A549 (cell line): Measurements from ENCODE around the gene HDDC2. TPM values are rescaled to one million over a fixed set of nuclear protein-coding genes. Genes with fewer than 3 reads are reported as not detected.

ENCODE experiments used
- ATAC-seq, 2 experiments: fragments of 200-7000 bp in 1 of 2; fragments of >200 bp in 1 of 2; cut with Nextera tagmentation in 1 of 2; cut with Tn5 transposase in 1 of 2; 3 replicates each; pipeline versions ENCODE4 v1.8.0 to v1.9.1; 2018 to 2020; ENCODE audit warnings: mild to moderate bottlenecking in 1 of 2, moderate library complexity in 1 of 2
- CTCF ChIA-PET: fragments of 300-600 bp; sonication (Branson Sonifier 250); formaldehyde crosslinking; extraction: SDS; loops from one replicate; lab custom pipeline; 2021; ENCODE audit warnings: antibody characterized with exemption, inconsistent platforms; lab: Yijun Ruan, JAX
- POLR2A ChIA-PET: fragments of 350-600 bp; formaldehyde crosslinking; extraction: SDS; loops from one replicate; lab custom pipeline; 2021; ENCODE audit warnings: antibody characterized with exemption, inconsistent platforms; lab: Yijun Ruan, JAX
- DNase-seq, 2 experiments: peaks; one replicate each; pipeline versions ENCODE4 v3.0.0 to v3.0.0-alpha.2; 2011 to 2016; ENCODE audit warnings: low read depth in 1 of 2, low spot score in 1 of 2
- FAIRE-seq: peaks from 2 replicates; lab custom pipeline; 2011; peaks lifted over from hg19 to GRCh38; lab: Jason Lieb, UNC
- H3K27ac ChIP-seq, 2 experiments: fragments of >200 bp; sonication (Bioruptor Twin); formaldehyde crosslinking; 3 replicates each; pipeline ENCODE4 v1.5.1; 2016 to 2017
- H3K4me1 ChIP-seq: fragments of >200 bp; sonication (Bioruptor Twin); formaldehyde crosslinking; 3 replicates; pipeline ENCODE4 v1.6.1; 2016
- H3K4me2 ChIP-seq: fragments of >200 bp; sonication (Bioruptor Twin); formaldehyde crosslinking; 3 replicates; pipeline ENCODE4 v1.6.1; 2016
- H3K4me3 ChIP-seq: fragments of >200 bp; sonication (Bioruptor Twin); formaldehyde crosslinking; 3 replicates; pipeline ENCODE4 v1.5.1; 2016
- H3K9me3 ChIP-seq: fragments of >200 bp; sonication (Bioruptor Twin); formaldehyde crosslinking; 3 replicates; pipeline ENCODE4 v1.6.1; 2016
- BHLHE40 ChIP-seq: IDR thresholded peaks from 2 replicates; pipeline ENCODE4 v1.6.1; 2012; ENCODE audit warnings: low read depth, low read length, inconsistent platforms
- CBX2 ChIP-seq: fragments of 200-600 bp; sonication (generic); IDR thresholded peaks from 2 replicates; pipeline ENCODE4 v1.6.1; 2016; ENCODE audit warnings: low read depth, mild to moderate bottlenecking, borderline replicate concordance
- EHF ChIP-seq: fragments of 250-450 bp; sonication (Bioruptor Pico); IDR thresholded peaks from 2 replicates; pipeline ENCODE4 v1.5.0; 2020; ENCODE audit warnings: mild to moderate bottlenecking
- EP300 ChIP-seq, 2 experiments: fragments of >200 bp; sonication (Bioruptor Twin); formaldehyde crosslinking; IDR thresholded peaks; 2 replicates in 1 of 2; 3 replicates in 1 of 2; pipeline ENCODE4 v1.6.1; 2016 to 2017
- ESRRA ChIP-seq: fragments of 150-350 bp; IDR thresholded peaks from 2 replicates; pipeline ENCODE4 v1.6.1; 2014; ENCODE audit warnings: mild to moderate bottlenecking, low read length, borderline replicate concordance
- FOSB ChIP-seq: fragments of 250-450 bp; sonication (Bioruptor Pico); IDR thresholded peaks from 2 replicates; pipeline ENCODE4 v1.5.0; 2020; ENCODE audit warnings: mild to moderate bottlenecking, moderate library complexity
- FOSL2 ChIP-seq, 2 experiments: fragments of 450-650 bp in 1 of 2; fragments of >200 bp in 1 of 2; sonication (Bioruptor Twin) in 1 of 2; formaldehyde crosslinking; IDR thresholded peaks; 2 replicates each; pipeline versions ENCODE4 v1.5.0 to v1.6.1; 2016 to 2020; ENCODE audit warnings: mild to moderate bottlenecking in 1 of 2, moderate library complexity in 1 of 2
- FOXS1 ChIP-seq: fragments of 250-450 bp; sonication (Bioruptor Pico); IDR thresholded peaks from 2 replicates; pipeline ENCODE4 v1.5.0; 2020; ENCODE audit warnings: mild to moderate bottlenecking, moderate library complexity
- HEYL ChIP-seq: fragments of 250-450 bp; sonication (Bioruptor Pico); IDR thresholded peaks from 2 replicates; pipeline ENCODE4 v1.8.0; 2021; ENCODE audit warnings: mild to moderate bottlenecking, moderate library complexity
- HOXA7 ChIP-seq: fragments of 250-450 bp; sonication (Bioruptor Pico); IDR thresholded peaks from 2 replicates; pipeline ENCODE4 v1.5.0; 2020; ENCODE audit warnings: mild to moderate bottlenecking, moderate library complexity
- HOXB13 ChIP-seq: fragments of 250-450 bp; sonication (Bioruptor Pico); IDR thresholded peaks from 2 replicates; pipeline ENCODE4 v1.5.0; 2020; ENCODE audit warnings: low read depth, mild to moderate bottlenecking, moderate library complexity
- HOXB5 ChIP-seq: fragments of 250-450 bp; sonication (Bioruptor Pico); IDR thresholded peaks from 2 replicates; pipeline ENCODE4 v1.5.0; 2020; ENCODE audit warnings: mild to moderate bottlenecking, moderate library complexity
- JUN ChIP-seq, 2 experiments: fragments of >200 bp; sonication (Bioruptor Twin); formaldehyde crosslinking; IDR thresholded peaks; 2 replicates in 1 of 2; 3 replicates in 1 of 2; pipeline ENCODE4 v1.6.1; 2016 to 2017
- JUNB ChIP-seq: fragments of >200 bp; sonication (Bioruptor Twin); formaldehyde crosslinking; IDR thresholded peaks from 2 replicates; pipeline ENCODE4 v1.6.1; 2016
- MAFK ChIP-seq: fragments of 450-650 bp; IDR thresholded peaks from 2 replicates; pipeline ENCODE4 v1.6.1; 2014; ENCODE audit not compliant: partially characterized antibody
- MAZ ChIP-seq: fragments of 150-350 bp; IDR thresholded peaks from 2 replicates; pipeline ENCODE4 v1.6.1; 2014; ENCODE audit warnings: antibody characterized with exemption, low read depth, low read length, borderline replicate concordance
- NPAS2 ChIP-seq: fragments of 250-450 bp; sonication (Bioruptor Pico); IDR thresholded peaks from 2 replicates; pipeline ENCODE4 v1.8.0; 2022; ENCODE audit warnings: mild to moderate bottlenecking, moderate library complexity, borderline replicate concordance
- NR3C1 ChIP-seq: fragments of >200 bp; sonication (Bioruptor Twin); formaldehyde crosslinking; IDR thresholded peaks from 3 replicates; pipeline ENCODE4 v1.6.1; 2017
- POLR2A ChIP-seq: IDR thresholded peaks from 2 replicates; pipeline ENCODE4 v1.6.1; 2012; ENCODE audit warnings: mild to moderate bottlenecking, low read length
- POLR2AphosphoS2 ChIP-seq: conservative IDR thresholded peaks from 2 replicates; pipeline ENCODE4 v1.6.1; 2012; ENCODE audit warnings: low read length, improper control_type of control experiment, inconsistent platforms
- RARB ChIP-seq: fragments of 250-450 bp; sonication (Bioruptor Pico); IDR thresholded peaks from 2 replicates; pipeline ENCODE4 v1.8.0; 2021; ENCODE audit warnings: mild to moderate bottlenecking, moderate library complexity
- RCOR1 ChIP-seq: fragments of 150-350 bp; IDR thresholded peaks from 2 replicates; pipeline ENCODE4 v1.6.1; 2014; ENCODE audit warnings: antibody characterized with exemption, low read length, low read depth
- RFX5 ChIP-seq: fragments of 450-650 bp; IDR thresholded peaks from 2 replicates; pipeline ENCODE4 v1.7.1; 2014; ENCODE audit warnings: antibody characterized with exemption, mild to moderate bottlenecking, moderate library complexity
- TFCP2L1 ChIP-seq: fragments of 250-450 bp; sonication (Bioruptor Pico); IDR thresholded peaks from 2 replicates; pipeline ENCODE4 v1.5.0; 2021; ENCODE audit warnings: mild to moderate bottlenecking
- TP53 ChIP-seq: fragments of 250-450 bp; sonication (Bioruptor Pico); IDR thresholded peaks from 2 replicates; pipeline ENCODE4 v1.5.0; 2021; ENCODE audit warnings: mild to moderate bottlenecking, moderate library complexity
- ZC3H11A ChIP-seq: fragments of 450-650 bp; IDR thresholded peaks from 2 replicates; pipeline ENCODE4 v1.6.1; 2014; ENCODE audit warnings: antibody characterized with exemption, mild to moderate bottlenecking
- ZFP36 ChIP-seq: fragments of 450-650 bp; IDR thresholded peaks from 2 replicates; pipeline ENCODE4 v1.6.1; 2014; ENCODE audit warnings: borderline replicate concordance; ENCODE audit not compliant: partially characterized antibody
- ZSCAN20 ChIP-seq: fragments of 250-450 bp; sonication (Bioruptor Pico); IDR thresholded peaks from 2 replicates; pipeline ENCODE4 v1.8.0; 2022; ENCODE audit warnings: mild to moderate bottlenecking, moderate library complexity
- WGBS: methylation state at CpG from one replicate; pipeline ENCODE4 v1.1.6; 2017; ENCODE audit errors: missing lambda C conversion rate; 5-methylcytosine and 5-hydroxymethylcytosine counted together
- polyA plus RNA-seq, 4 experiments: library from polyadenylated mRNA; depleted of rRNA in 3 of 4; stranded (reverse); fragments of >200 nt; fragmentation: RNase III in 1 of 4; extraction: RNeasy Plus Mini Kit Qiagen cat#74134 plus additional on column Dnase treatment in 1 of 4; gene quantifications; 2 replicates in 3 of 4; 3 replicates in 1 of 4; pipeline ENCODE4 v1.2.3, GENCODE V29; 2011 to 2017
- TF ChIP-seq, protein P1 (sequence below): IDR thresholded peaks from 2 replicates; pipeline ENCODE4 v1.6.1; 2012
- TF ChIP-seq, protein P2 (sequence below): fragments of 200-600 bp; sonication (generic); IDR thresholded peaks from 2 replicates; pipeline ENCODE4 v1.6.1; 2016; ENCODE audit warnings: antibody characterized with exemption, mild to moderate bottlenecking, moderate library complexity
- TF ChIP-seq, protein P3 (sequence below): fragments of 450-650 bp; IDR thresholded peaks from 2 replicates; pipeline ENCODE4 v1.6.1; 2014; ENCODE audit warnings: antibody characterized with exemption

HDDC2 gene
- polyA plus RNA-seq, 2 of the 4 experiments (the other 2 are of a cell fraction) = 107 to 216 TPM

DNA sequence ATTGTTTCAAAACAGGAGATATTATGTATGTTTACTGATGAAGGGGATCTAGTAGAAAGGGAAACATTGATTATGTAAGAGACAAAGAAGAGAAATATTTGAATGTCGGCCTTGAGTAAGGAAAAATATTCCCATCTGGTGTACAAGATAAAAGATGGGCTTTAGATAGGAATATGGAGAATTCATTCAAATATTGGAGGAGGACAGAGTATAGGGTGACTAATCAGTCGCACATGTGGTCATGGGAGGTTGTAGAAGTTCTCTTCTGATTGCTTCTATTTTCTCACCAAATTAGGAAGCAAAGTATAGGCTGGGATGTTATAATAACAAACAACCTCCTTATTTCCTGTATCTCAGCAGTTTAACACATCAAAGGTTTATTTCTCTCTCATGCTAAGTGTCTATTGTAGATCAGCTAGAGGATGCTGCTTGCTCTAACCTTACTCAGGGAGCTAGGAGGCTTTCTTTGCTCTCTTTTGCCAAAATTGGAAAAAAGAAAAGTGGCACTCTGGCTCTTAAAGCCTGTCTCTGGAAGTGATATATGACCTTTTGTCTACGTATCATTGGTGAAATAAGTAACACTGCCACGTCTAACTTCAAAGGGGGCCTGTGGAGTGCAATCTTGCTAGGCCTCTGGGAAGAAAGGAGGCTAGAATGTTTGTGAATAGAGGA lies 1.2 kb upstream of the HDDC2 start:
- ChIA-PET CTCF (interaction anchor here (4.1 kb wide), 1 partner anchor 149 kb away, joined by 11 read pairs; the partner anchor contains the start of gene TPD52L1), POLR2A (no interaction called here)
- DNase-seq (no peak), FAIRE-seq (no peak), ATAC-seq (no peak)
- H3K4me2 ChIP-seq = no peak overlapping the region
- no peak overlapping the region for H3K4me3 ChIP-seq
- TF ChIP-seq BHLHE40 (no peak), RFX5 (no peak), FOSL2 (IDR thresholded peaks at IDR 0.05) (no peak), FOSL2 (CRISPR knock-in tag; IDR thresholded peaks at IDR 0.05) (no peak), POLR2AphosphoS2 (no peak)
- no peaks in the 10 kb centered on the region for H3K9me3 ChIP-seq
- no peak overlapping the region for H3K27ac ChIP-seq
- WGBS = 90% methylated on average over 4 of the region's 4 CpGs
- peaks cover 26% of the 10 kb centered on the region for H3K4me1 ChIP-seq

DNA sequence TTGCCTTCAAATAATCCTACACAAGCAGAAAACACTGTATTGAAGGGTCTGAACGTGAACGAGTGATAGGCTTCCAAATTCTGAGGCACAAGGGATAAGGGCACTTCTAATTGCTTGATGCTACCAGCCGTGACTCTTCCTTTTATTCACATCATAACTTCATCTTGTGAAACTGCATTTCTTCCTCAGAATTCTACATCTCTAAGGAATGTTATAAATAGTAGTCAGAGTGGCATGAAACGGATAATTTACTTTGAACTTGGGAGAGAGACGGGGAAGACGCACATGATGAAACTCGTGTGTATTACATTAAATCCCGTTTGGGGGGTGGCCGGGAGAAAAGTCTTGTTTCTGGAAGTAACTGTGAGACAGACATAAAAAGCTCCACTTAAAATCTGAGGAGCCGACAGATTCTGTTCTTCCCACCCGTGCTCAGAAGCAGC lies 754 bp downstream of the HDDC2 start:
- no peak for DNase-seq

DNA sequence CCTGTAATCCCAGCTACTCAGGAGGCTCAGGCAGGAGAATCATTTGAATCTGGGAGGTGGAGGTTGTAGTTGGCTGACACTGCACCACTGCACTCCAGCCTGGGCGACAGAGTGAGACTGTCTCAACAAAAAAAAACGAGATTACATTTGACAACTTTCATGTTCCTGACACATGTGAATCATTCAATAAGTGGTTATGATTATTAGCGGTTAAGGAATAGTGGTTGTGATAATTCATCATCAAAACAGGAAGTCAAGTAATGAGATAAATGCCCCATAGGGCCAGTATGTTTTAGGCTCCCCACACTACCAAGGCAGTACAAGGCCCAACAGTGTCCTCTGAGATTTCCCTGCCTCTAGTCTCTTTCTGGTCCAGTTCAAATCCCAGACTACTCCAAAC lies 2.5 kb downstream of the HDDC2 start:
- 87% methylated on average over 3 of the region's 3 CpGs for WGBS
- DNase-seq (no peak), FAIRE-seq (no peak), ATAC-seq (no peak)
- ChIA-PET POLR2A (no interaction called here), CTCF (interaction anchor here (4.1 kb wide), 1 partner anchor 146 kb away, joined by 11 read pairs; the partner anchor contains the start of gene TPD52L1)
- peak overlapping the region; percentile 77 for H3K4me2 ChIP-seq
- TF ChIP-seq HOXA7 (CRISPR knock-in tag) = no peak
- no peak for TF ChIP-seq NR3C1
- TF ChIP-seq RCOR1 = no peak
- TF ChIP-seq EHF = no peak
- no peak for TF ChIP-seq ZSCAN20 (CRISPR knock-in tag)
- no peak for TF ChIP-seq MAFK
- TF ChIP-seq HOXB13 (CRISPR knock-in tag) = no peak
- TF ChIP-seq CBX2 = no peak
- TF ChIP-seq, protein P1, sequence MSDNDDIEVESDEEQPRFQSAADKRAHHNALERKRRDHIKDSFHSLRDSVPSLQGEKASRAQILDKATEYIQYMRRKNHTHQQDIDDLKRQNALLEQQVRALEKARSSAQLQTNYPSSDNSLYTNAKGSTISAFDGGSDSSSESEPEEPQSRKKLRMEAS = no peak
- no peak for TF ChIP-seq HOXB5 (CRISPR knock-in tag)
- no peak for TF ChIP-seq FOSB (CRISPR knock-in tag)
- no peak for TF ChIP-seq RFX5
- no peak for TF ChIP-seq NPAS2
- TF ChIP-seq HEYL = no peak
- TF ChIP-seq RARB (CRISPR knock-in tag) = no peak
- no peak for TF ChIP-seq FOXS1
- no peak for TF ChIP-seq POLR2AphosphoS2
- TF ChIP-seq EP300 (IDR thresholded peaks at IDR 0.05) = no peak
- H3K9me3 ChIP-seq = no peaks in the 10 kb centered on the region
- peak overlapping the region in 1 of 2 experiments; percentile 17; a peak in 1 of 6 replicates for H3K27ac ChIP-seq
- no peak overlapping the region for H3K4me3 ChIP-seq
- peaks cover 10% of the 10 kb centered on the region; the same call in 2 of the 3 replicates for H3K4me1 ChIP-seq

More for the DNA sequence above, 754 bp downstream of the HDDC2 start:
- peak overlapping the region; percentile 87 to 99 for H3K27ac ChIP-seq
- TF ChIP-seq, protein P2, sequence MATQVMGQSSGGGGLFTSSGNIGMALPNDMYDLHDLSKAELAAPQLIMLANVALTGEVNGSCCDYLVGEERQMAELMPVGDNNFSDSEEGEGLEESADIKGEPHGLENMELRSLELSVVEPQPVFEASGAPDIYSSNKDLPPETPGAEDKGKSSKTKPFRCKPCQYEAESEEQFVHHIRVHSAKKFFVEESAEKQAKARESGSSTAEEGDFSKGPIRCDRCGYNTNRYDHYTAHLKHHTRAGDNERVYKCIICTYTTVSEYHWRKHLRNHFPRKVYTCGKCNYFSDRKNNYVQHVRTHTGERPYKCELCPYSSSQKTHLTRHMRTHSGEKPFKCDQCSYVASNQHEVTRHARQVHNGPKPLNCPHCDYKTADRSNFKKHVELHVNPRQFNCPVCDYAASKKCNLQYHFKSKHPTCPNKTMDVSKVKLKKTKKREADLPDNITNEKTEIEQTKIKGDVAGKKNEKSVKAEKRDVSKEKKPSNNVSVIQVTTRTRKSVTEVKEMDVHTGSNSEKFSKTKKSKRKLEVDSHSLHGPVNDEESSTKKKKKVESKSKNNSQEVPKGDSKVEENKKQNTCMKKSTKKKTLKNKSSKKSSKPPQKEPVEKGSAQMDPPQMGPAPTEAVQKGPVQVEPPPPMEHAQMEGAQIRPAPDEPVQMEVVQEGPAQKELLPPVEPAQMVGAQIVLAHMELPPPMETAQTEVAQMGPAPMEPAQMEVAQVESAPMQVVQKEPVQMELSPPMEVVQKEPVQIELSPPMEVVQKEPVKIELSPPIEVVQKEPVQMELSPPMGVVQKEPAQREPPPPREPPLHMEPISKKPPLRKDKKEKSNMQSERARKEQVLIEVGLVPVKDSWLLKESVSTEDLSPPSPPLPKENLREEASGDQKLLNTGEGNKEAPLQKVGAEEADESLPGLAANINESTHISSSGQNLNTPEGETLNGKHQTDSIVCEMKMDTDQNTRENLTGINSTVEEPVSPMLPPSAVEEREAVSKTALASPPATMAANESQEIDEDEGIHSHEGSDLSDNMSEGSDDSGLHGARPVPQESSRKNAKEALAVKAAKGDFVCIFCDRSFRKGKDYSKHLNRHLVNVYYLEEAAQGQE = no peak
- TF ChIP-seq HOXA7 (CRISPR knock-in tag) (no peak), MAFK (no peak), ZC3H11A (no peak), JUNB (no peak), EHF (no peak), ESRRA (no peak), RFX5 (no peak), POLR2A (no peak), TFCP2L1 (CRISPR knock-in tag) (no peak), MAZ (no peak), FOSL2 (IDR thresholded peaks at IDR 0.05) (no peak), FOSL2 (CRISPR knock-in tag; IDR thresholded peaks at IDR 0.05) (no peak), ZFP36 (no peak), JUN (IDR thresholded peaks at IDR 0.05) (no peak), TP53 (CRISPR knock-in tag) (no peak)
- TF ChIP-seq, protein P3, sequence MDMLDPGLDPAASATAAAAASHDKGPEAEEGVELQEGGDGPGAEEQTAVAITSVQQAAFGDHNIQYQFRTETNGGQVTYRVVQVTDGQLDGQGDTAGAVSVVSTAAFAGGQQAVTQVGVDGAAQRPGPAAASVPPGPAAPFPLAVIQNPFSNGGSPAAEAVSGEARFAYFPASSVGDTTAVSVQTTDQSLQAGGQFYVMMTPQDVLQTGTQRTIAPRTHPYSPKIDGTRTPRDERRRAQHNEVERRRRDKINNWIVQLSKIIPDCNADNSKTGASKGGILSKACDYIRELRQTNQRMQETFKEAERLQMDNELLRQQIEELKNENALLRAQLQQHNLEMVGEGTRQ = no peak
- FAIRE-seq (no peak), ATAC-seq (0 out of 6 replicates have a peak, but pooled peaks have one; percentile 4 to 10)
- under 1% methylated on average over 11 of the region's 11 CpGs for WGBS
- peak overlapping the region; percentile 66 for H3K4me3 ChIP-seq
- peak overlapping the region; percentile 77 for H3K4me2 ChIP-seq
- H3K4me1 ChIP-seq = peaks cover 10% of the 10 kb centered on the region; the same call in 2 of the 3 replicates
- ChIA-PET CTCF (interaction anchor here (1.0 to 4.1 kb wide), 7 partner anchors 9 to 430 kb away, joined by 3 to 11 read pairs (median 4); partner anchors contain the start of gene TPD52L1), POLR2A (interaction anchor here (1.2 to 1.6 kb wide), 5 partner anchors 99 to 489 kb away, joined by 3 to 8 read pairs (median 5); no protein-coding TSS in a partner anchor)
- H3K9me3 ChIP-seq = no peaks in the 10 kb centered on the region
